ENCODE results near the gene NELL2.

- TF ChIP-seq CTCF (IDR thresholded peaks at IDR 0.05): no peak
- no peak for TF ChIP-seq RCOR1 (IDR thresholded peaks at IDR 0.05; ENCODE audit: low read depth, low read length)
- no peak for TF ChIP-seq EHMT2 (IDR thresholded peaks at IDR 0.05; ENCODE audit: low read depth)
- TF ChIP-seq EP300 (IDR thresholded peaks at IDR 0.05): no peak
- TF ChIP-seq MAFK (IDR thresholded peaks at IDR 0.05; ENCODE audit: partially characterized antibody): no peak
- TF ChIP-seq ELK1 (IDR thresholded peaks at IDR 0.05; ENCODE audit: low read depth, low read length): no peak
- TF ChIP-seq KDM1A (IDR thresholded peaks at IDR 0.05; ENCODE audit: low read depth): no peak
- no peak for TF ChIP-seq JUN (IDR thresholded peaks at IDR 0.05)
- TF ChIP-seq HOXA7 (CRISPR knock-in tag; IDR thresholded peaks at IDR 0.05): no peak
- no peak for TF ChIP-seq MYC (IDR thresholded peaks at IDR 0.05; ENCODE audit: borderline replicate concordance, low read length)
- no peak for TF ChIP-seq POLR2A (IDR thresholded peaks at IDR 0.05; ENCODE audit: low read length)
- TF ChIP-seq HMGXB4 (CRISPR knock-in tag; IDR thresholded peaks at IDR 0.05; ENCODE audit: borderline replicate concordance): no peak
- TF ChIP-seq HDAC2 (IDR thresholded peaks at IDR 0.05): no peak
Measured at GRCh38 chr12:44771485-44772021, 104.6 kb downstream of the NELL2 start.

Data from A549 (cell line).